RWPE2 (cell line): ENCODE measurements around the gene ECI1.

ENCODE experiments used
- ATAC-seq: fragments of 200-7000 bp; cut with Tn5 transposase; 3 replicates; pipeline ENCODE4 v1.9.1; 2021; ENCODE audit warnings: low read depth
- DNase-seq: peaks from one replicate; pipeline ENCODE4 v3.0.0-alpha.2; 2020; ENCODE audit warnings: low spot score
- H3K27ac ChIP-seq: fragments of 450-650 bp; 2 replicates; pipeline ENCODE4 v1.5.1; 2017; ENCODE audit warnings: mild to moderate bottlenecking; ENCODE audit not compliant: poor library complexity, severe bottlenecking
- H3K27me3 ChIP-seq: fragments of 250-450 bp; sonication (Bioruptor Pico); 2 replicates; pipeline ENCODE4 v1.5.1; 2021; ENCODE audit warnings: mild to moderate bottlenecking, moderate library complexity; ENCODE audit not compliant: insufficient read depth, poor library complexity, severe bottlenecking
- H3K36me3 ChIP-seq: fragments of 250-450 bp; sonication (Bioruptor Pico); 2 replicates; pipeline ENCODE4 v1.5.1; 2020; ENCODE audit warnings: low read depth, mild to moderate bottlenecking, moderate library complexity
- H3K4me1 ChIP-seq: fragments of 250-450 bp; sonication (Bioruptor Pico); 2 replicates; pipeline ENCODE4 v1.5.1; 2021; ENCODE audit warnings: mild to moderate bottlenecking, moderate library complexity; ENCODE audit not compliant: insufficient read depth, poor library complexity, severe bottlenecking
- H3K4me3 ChIP-seq: fragments of 250-450 bp; sonication (Bioruptor Pico); 2 replicates; pipeline ENCODE4 v1.5.1; 2021; ENCODE audit warnings: mild to moderate bottlenecking, moderate library complexity; ENCODE audit not compliant: severe bottlenecking
- H3K9me3 ChIP-seq: fragments of 250-450 bp; sonication (Bioruptor Pico); 2 replicates; pipeline ENCODE4 v1.5.1; 2021; ENCODE audit warnings: mild to moderate bottlenecking, moderate library complexity; ENCODE audit not compliant: severe bottlenecking
- TF ChIP-seq, protein P1 (sequence below): fragments of 450-650 bp; IDR thresholded peaks from one replicate; pipeline ENCODE4 v1.5.1; 2017; ENCODE audit warnings: mild to moderate bottlenecking, moderate library complexity; ENCODE audit not compliant: poor library complexity, severe bottlenecking

Gene ECI1

DNA sequence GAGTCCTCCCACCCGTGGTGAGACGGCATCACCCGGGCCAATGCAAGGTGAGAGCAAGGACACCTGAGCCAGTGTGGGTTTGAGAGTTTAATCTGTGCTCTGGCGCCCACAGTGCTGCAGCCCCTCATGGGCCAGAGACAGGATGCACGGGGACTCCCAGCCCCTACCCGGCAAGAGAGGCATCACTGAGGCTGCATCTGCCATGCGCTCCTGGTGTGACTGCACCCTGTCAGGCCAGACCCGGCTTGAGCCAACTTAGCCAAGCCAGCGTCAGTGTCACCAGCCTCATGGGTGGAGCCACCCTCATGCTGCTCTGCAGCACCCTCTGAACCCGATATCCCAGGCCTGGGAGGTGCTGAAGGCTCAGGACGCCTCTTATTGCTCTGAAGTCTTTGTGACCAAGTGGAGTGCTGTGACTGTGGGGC lies 39.5 kb downstream of the ECI1 start:
- H3K36me3 ChIP-seq: peaks cover 42% of the 10 kb centered on the region
- DNase-seq (peak; percentile 59), ATAC-seq (no peak)
- peaks cover 8% of the 10 kb centered on the region for H3K4me1 ChIP-seq
- no peak overlapping the region for H3K4me3 ChIP-seq
- peak overlapping the region; percentile 84 for H3K27ac ChIP-seq
- H3K9me3 ChIP-seq: no peaks in the 10 kb centered on the region
- TF ChIP-seq, protein P1, sequence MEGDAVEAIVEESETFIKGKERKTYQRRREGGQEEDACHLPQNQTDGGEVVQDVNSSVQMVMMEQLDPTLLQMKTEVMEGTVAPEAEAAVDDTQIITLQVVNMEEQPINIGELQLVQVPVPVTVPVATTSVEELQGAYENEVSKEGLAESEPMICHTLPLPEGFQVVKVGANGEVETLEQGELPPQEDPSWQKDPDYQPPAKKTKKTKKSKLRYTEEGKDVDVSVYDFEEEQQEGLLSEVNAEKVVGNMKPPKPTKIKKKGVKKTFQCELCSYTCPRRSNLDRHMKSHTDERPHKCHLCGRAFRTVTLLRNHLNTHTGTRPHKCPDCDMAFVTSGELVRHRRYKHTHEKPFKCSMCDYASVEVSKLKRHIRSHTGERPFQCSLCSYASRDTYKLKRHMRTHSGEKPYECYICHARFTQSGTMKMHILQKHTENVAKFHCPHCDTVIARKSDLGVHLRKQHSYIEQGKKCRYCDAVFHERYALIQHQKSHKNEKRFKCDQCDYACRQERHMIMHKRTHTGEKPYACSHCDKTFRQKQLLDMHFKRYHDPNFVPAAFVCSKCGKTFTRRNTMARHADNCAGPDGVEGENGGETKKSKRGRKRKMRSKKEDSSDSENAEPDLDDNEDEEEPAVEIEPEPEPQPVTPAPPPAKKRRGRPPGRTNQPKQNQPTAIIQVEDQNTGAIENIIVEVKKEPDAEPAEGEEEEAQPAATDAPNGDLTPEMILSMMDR: no peak
- no peaks in the 10 kb centered on the region for H3K27me3 ChIP-seq

- DNase-seq: peak; percentile 57
- peak within 1 kb of the TSS; percentile 84 for H3K27ac ChIP-seq
- no peaks in the 10 kb centered on the region for H3K27me3 ChIP-seq
- no peak for ATAC-seq
- TF ChIP-seq, protein P1: no peak
- H3K36me3 ChIP-seq: peaks cover 44% of the 10 kb centered on the region
- no peaks in the 10 kb centered on the region for H3K9me3 ChIP-seq
- H3K4me1 ChIP-seq: peaks cover 8% of the 10 kb centered on the region
- H3K4me3 ChIP-seq: no peak within 1 kb of the TSS
Measured at GRCh38 chr16:2210386-2211365, 40.7 kb downstream of the ECI1 start, which contains the start of gene BRICD5. Gene BRICD5, minus strand, starts transcription at chr16:2210863. Its CDS starts 30 bp downstream, at chr16:2210833.

- DNase-seq: peak; percentile 63
- Histone ChIP-seq H3K4me3 (no peak overlapping the region), H3K9me3 (no peaks in the 10 kb centered on the region), H3K36me3 (peaks cover 44% of the 10 kb centered on the region), H3K27ac (no peak overlapping the region), H3K27me3 (no peaks in the 10 kb centered on the region), H3K4me1 (peaks cover 8% of the 10 kb centered on the region)
- no peak for ATAC-seq
- TF ChIP-seq, protein P1: no peak
Measured at GRCh38 chr16:2210009-2210332, 41.4 kb downstream of the ECI1 start.

GRCh38 chr16:2209258-2210008 lies 42.0 kb downstream of the ECI1 start:
- Histone ChIP-seq H3K4me1 (peaks cover 8% of the 10 kb centered on the region), H3K27ac (no peak overlapping the region), H3K4me3 (no peak overlapping the region), H3K27me3 (no peaks in the 10 kb centered on the region), H3K36me3 (peaks cover 44% of the 10 kb centered on the region), H3K9me3 (no peaks in the 10 kb centered on the region)
- DNase-seq (peak; percentile 63), ATAC-seq (no peak)
- TF ChIP-seq, protein P1: no peak
